Thyroid gland (tissue), 4 donors: Measurements from ENCODE around the gene GPC6. TPM values are rescaled to one million over a fixed set of nuclear protein-coding genes. Genes with fewer than 3 reads are reported as not detected.

Experiments used
- DNase-seq, 2 donors: peaks; one replicate each; pipeline ENCODE4 v3.0.0-alpha.2; 2019
- H3K27ac ChIP-seq, 3 donors: fragments of 200-600 bp; sonication (generic); 1 replicate in 2 of 3; 2 replicates in 1 of 3; pipeline ENCODE4 v1.5.1; 2016 to 2019; ENCODE audit warnings: mild to moderate bottlenecking in 1 of 3, moderate library complexity in 1 of 3
- H3K27me3 ChIP-seq: fragments of 200-600 bp; sonication (generic); one replicate; pipeline ENCODE4 v1.5.1; 2019
- H3K36me3 ChIP-seq, 2 donors: fragments of 200-600 bp; sonication (generic); one replicate each; pipeline ENCODE4 v1.5.1; 2016 to 2019
- H3K4me1 ChIP-seq, 2 donors: fragments of 200-600 bp; sonication (generic); one replicate each; pipeline ENCODE4 v1.5.1; 2017 to 2019
- H3K4me3 ChIP-seq, 3 donors: fragments of 200-600 bp; sonication (generic); replicated peaks in 1 of 3; 1 replicate in 2 of 3; 2 replicates in 1 of 3; pipeline ENCODE4 v1.5.1; 2016; ENCODE audit warnings: mild to moderate bottlenecking in 1 of 3
- H3K9me3 ChIP-seq: fragments of 200-600 bp; sonication (generic); one replicate; pipeline ENCODE4 v1.5.1; 2017
- POLR2A ChIP-seq, 2 donors: fragments of 450-650 bp; IDR thresholded peaks; one replicate each; pipeline ENCODE4 v1.6.1; 2017; ENCODE audit warnings: antibody characterized with exemption in 2 of 2, mild to moderate bottlenecking in 2 of 2, moderate library complexity in 1 of 2
- WGBS, 2 donors: methylation state at CpG; one replicate each; pipeline ENCODE4 v1.1.5; 2017; 5-methylcytosine and 5-hydroxymethylcytosine counted together
- intact Hi-C: fragments of 100-400 bp; cut with DNase I; formaldehyde crosslinking; loops from one replicate; pipeline ENCODE4 v1.15.1; 2023
- total RNA-seq, 4 donors: library from RNA; depleted of rRNA; stranded (reverse); fragments of >200 nt; gene quantifications; one replicate each; pipeline ENCODE4 v1.2.3, GENCODE V29; 2016
- TF ChIP-seq, protein P1 (sequence below), 6 experiments: fragments of 200-600 bp in 3 of 6; fragments of 450-650 bp in 3 of 6; sonication (generic) in 3 of 6; IDR thresholded peaks; one replicate each; pipeline ENCODE4 v1.5.1; 2016 to 2019; ENCODE audit warnings: antibody characterized with exemption in 6 of 6, mild to moderate bottlenecking in 2 of 6, inconsistent platforms in 1 of 6, moderate library complexity in 1 of 6

GPC6 gene
- total RNA-seq, 4 donors from 2014 or later = 2.8 to 13.4 (median 7.5) TPM

DNA sequence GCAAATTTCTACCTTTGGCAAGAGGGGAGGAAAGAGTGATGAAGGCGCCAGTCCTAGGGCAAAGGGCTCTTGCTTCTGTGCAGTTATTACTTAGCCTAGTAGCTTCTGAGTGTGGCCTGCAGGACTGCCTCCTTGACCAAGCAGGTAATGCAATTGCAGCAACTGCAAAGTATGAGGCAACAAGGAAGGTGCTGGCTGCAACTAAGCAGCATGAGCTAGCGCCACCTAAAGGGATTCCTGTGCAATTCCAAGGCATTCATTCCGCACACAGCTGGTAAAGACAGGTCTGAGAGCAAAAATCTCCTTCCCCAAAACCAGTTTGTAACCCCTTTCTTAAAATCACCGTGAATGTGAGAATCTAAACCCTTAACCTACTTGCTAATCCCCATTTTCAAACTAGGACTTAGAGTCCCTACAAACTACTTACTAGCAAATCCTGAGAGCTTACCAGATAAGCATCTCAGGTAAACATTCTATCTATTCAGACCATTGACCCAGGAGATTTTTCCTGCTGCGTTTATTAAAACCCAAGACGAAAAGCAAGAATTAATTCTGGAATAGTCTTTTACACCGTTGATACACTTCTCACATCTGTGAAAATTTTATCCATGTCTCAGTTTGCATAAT, 1190.0 kb downstream of the GPC6 start:
- no peak for TF ChIP-seq POLR2A (IDR thresholded peaks at IDR 0.05)
- TF ChIP-seq, protein P1, sequence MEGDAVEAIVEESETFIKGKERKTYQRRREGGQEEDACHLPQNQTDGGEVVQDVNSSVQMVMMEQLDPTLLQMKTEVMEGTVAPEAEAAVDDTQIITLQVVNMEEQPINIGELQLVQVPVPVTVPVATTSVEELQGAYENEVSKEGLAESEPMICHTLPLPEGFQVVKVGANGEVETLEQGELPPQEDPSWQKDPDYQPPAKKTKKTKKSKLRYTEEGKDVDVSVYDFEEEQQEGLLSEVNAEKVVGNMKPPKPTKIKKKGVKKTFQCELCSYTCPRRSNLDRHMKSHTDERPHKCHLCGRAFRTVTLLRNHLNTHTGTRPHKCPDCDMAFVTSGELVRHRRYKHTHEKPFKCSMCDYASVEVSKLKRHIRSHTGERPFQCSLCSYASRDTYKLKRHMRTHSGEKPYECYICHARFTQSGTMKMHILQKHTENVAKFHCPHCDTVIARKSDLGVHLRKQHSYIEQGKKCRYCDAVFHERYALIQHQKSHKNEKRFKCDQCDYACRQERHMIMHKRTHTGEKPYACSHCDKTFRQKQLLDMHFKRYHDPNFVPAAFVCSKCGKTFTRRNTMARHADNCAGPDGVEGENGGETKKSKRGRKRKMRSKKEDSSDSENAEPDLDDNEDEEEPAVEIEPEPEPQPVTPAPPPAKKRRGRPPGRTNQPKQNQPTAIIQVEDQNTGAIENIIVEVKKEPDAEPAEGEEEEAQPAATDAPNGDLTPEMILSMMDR (IDR thresholded peaks at IDR 0.05) = no peak
- Histone ChIP-seq H3K4me1 (no peaks in the 10 kb centered on the region), H3K27ac (no peak overlapping the region), H3K27me3 (no peaks in the 10 kb centered on the region), H3K9me3 (no peaks in the 10 kb centered on the region), H3K4me3 (no peak overlapping the region), H3K36me3 (no peaks in the 10 kb centered on the region)
- DNase-seq = no peak
- intact Hi-C loops = no loop called here
- WGBS, 2 donors = 40 to 46% methylated on average over 7 of the region's 7 CpGs

DNA sequence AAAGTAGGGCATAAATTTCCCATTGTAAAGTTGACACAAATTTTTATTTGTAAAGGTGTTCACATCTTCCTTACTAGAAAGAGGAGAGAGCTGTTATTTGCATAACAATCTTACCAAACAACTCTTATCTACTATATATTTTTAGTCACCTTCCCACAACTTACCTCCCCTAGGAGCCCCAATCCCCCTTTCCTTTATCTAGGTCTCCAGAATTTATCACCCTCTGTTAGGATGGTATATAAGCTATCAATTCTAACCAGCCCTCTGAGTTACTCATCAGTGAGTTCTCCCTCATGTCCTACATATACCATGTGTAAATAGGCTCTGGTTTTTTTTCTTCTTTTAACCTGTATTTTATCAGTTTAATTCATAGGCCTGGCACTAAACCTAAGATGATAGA, 1190.7 kb downstream of the GPC6 start:
- H3K4me3 ChIP-seq = no peak overlapping the region
- intact Hi-C loops = no loop called here
- no peak for TF ChIP-seq POLR2A (IDR thresholded peaks at IDR 0.05)
- TF ChIP-seq, protein P1 (IDR thresholded peaks at IDR 0.05) = no peak

DNA sequence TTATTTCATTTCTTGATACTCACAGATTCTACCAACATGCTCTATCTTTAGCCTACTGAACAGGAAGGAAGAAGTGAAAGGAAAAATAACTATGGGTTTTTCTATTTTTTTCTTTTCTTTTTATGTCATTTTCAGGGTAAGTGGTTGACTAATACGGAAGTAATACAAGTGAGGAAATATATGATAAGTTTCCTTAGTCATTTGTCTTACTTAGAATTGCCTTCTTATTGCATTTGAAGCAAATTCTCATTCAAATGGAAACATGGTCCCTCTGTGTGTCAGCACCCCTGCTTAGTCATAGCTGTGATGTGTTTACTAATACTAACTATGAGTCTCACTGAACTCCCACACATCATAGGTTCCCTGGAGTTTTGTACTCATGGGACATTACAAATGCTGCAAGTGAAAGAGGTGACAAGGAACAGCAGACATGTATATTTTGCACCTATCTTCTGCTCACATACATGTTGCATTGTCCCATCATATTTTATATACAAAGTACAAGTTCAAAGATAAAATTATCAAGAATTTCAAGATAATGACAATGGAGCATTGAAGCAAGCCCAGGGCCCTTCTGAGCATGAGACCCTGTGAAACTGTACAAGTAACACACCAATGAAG, 1192.8 kb downstream of the GPC6 start:
- H3K4me1 ChIP-seq = no peaks in the 10 kb centered on the region
- no peaks in the 10 kb centered on the region for H3K36me3 ChIP-seq
- H3K9me3 ChIP-seq = no peaks in the 10 kb centered on the region
- no peak for DNase-seq
- WGBS, 2 donors = 67 to 73% methylated on average over 1 of the region's 1 CpG
- intact Hi-C loops = no loop called here
- TF ChIP-seq, protein P1 (IDR thresholded peaks at IDR 0.05) = no peak
- TF ChIP-seq POLR2A (IDR thresholded peaks at IDR 0.05) = no peak
- no peak overlapping the region for H3K4me3 ChIP-seq
- H3K27me3 ChIP-seq = no peaks in the 10 kb centered on the region
- no peak overlapping the region for H3K27ac ChIP-seq

More for the DNA sequence above, 1190.7 kb downstream of the GPC6 start:
- Histone ChIP-seq H3K27me3 (no peaks in the 10 kb centered on the region), H3K36me3 (no peaks in the 10 kb centered on the region), H3K27ac (no peak overlapping the region), H3K9me3 (no peaks in the 10 kb centered on the region), H3K4me1 (no peaks in the 10 kb centered on the region)
- no peak for DNase-seq

GRCh38 chr13:94419925-94420305, 1193.3 kb downstream of the GPC6 start:
- Histone ChIP-seq H3K36me3 (no peaks in the 10 kb centered on the region), H3K9me3 (no peaks in the 10 kb centered on the region), H3K4me3 (no peak overlapping the region), H3K27me3 (no peaks in the 10 kb centered on the region), H3K4me1 (no peaks in the 10 kb centered on the region), H3K27ac (no peak overlapping the region)
- 33 to 62% methylated on average over 1 of the region's 1 CpG for WGBS, 2 donors
- TF ChIP-seq POLR2A (IDR thresholded peaks at IDR 0.05) = no peak
- TF ChIP-seq, protein P1 (IDR thresholded peaks at IDR 0.05) = no peak
- no peak for DNase-seq
- intact Hi-C loops = no loop called here

DNA sequence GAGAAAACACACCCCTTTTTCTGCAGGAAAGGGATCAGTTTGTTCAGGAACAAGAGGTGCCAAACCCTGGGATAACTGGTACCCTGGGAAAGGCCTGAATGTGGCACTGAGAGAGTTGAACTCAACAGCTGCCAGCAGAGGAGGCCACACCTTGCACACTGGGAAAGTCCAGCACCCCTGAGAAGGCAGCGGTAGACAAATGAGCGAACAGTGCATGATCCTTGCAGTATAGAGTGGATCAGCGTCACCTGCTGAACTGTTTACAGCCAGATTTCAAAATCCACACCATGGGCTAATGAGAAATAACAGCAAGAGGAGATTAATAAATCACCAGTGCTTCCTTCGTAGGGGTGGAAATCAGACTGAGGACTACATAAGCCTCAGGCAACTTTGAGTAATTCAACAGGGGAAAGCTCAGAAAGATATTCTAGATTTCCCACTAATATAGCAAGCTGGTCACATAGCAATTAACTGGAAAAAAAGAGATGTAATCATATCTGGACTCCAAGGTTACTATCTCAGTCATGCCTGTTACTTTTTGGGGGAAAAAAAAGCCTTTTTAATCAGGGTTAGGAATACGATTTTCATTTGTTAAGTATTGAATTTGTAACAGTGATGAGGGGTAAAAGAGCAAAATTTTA, 1200.8 kb downstream of the GPC6 start:
- no peaks in the 10 kb centered on the region for H3K4me1 ChIP-seq
- H3K27me3 ChIP-seq = no peaks in the 10 kb centered on the region
- no peak for DNase-seq
- no peaks in the 10 kb centered on the region for H3K36me3 ChIP-seq
- H3K4me3 ChIP-seq = no peak overlapping the region
- TF ChIP-seq POLR2A (IDR thresholded peaks at IDR 0.05) = no peak
- TF ChIP-seq, protein P1 (IDR thresholded peaks at IDR 0.05) = no peak
- intact Hi-C loops = no loop called here
- H3K9me3 ChIP-seq = no peaks in the 10 kb centered on the region
- H3K27ac ChIP-seq = no peak overlapping the region
- WGBS, 2 donors = 72 to 74% methylated on average over 5 of the region's 5 CpGs
